Trophoblast cell (in vitro differentiated cells and primary cell): ENCODE measurements around the gene HOTAIR.

Experiments
- DNase-seq, 2 donors: peaks; one replicate each; pipeline ENCODE4 v3.0.0-alpha.2; 2016
- H2AFZ ChIP-seq: 2 replicates; pipeline ENCODE4 v1.6.1; 2013; ENCODE audit warnings: low read length, moderate library complexity, mild to moderate bottlenecking; ENCODE audit not compliant: insufficient read depth, poor library complexity
- H2AK5ac ChIP-seq: 2 replicates; pipeline ENCODE4 v1.6.1; 2013; ENCODE audit warnings: mild to moderate bottlenecking, low read length
- H2BK120ac ChIP-seq: 2 replicates; pipeline ENCODE4 v1.6.1; 2013; ENCODE audit warnings: low read length, mild to moderate bottlenecking, moderate library complexity; ENCODE audit not compliant: insufficient read depth, poor library complexity
- H2BK12ac ChIP-seq: 2 replicates; pipeline ENCODE4 v1.6.1; 2013; ENCODE audit warnings: mild to moderate bottlenecking, low read length, moderate library complexity
- H2BK5ac ChIP-seq: 2 replicates; pipeline ENCODE4 v1.6.1; 2013; ENCODE audit warnings: low read length, low read depth, moderate library complexity, mild to moderate bottlenecking; ENCODE audit not compliant: poor library complexity
- H3K14ac ChIP-seq: 2 replicates; pipeline ENCODE4 v1.6.1; 2013; ENCODE audit warnings: mild to moderate bottlenecking, low read length
- H3K18ac ChIP-seq: 2 replicates; pipeline ENCODE4 v1.6.1; 2013; ENCODE audit warnings: mild to moderate bottlenecking, low read length
- H3K23ac ChIP-seq: 2 replicates; pipeline ENCODE4 v1.6.1; 2013; ENCODE audit warnings: low read length
- H3K27ac ChIP-seq: 2 replicates; pipeline ENCODE4 v1.5.1; 2013; ENCODE audit warnings: low read depth, mild to moderate bottlenecking, inconsistent platforms, low read length, moderate library complexity
- H3K27me3 ChIP-seq: 2 replicates; pipeline ENCODE4 v1.6.1; 2013; ENCODE audit warnings: inconsistent platforms, mild to moderate bottlenecking, low read length, moderate library complexity; ENCODE audit not compliant: insufficient read depth
- H3K36me3 ChIP-seq, 2 experiments: 1 replicate in 1 of 2; 2 replicates in 1 of 2; pipeline ENCODE4 v1.6.1; 2013; ENCODE audit warnings: low read length in 2 of 2, mild to moderate bottlenecking in 2 of 2, moderate library complexity in 1 of 2; ENCODE audit not compliant: insufficient read depth in 2 of 2, control insufficient read depth in 1 of 2
- H3K4ac ChIP-seq: 2 replicates; pipeline ENCODE4 v1.6.1; 2013; ENCODE audit warnings: low read depth, mild to moderate bottlenecking, low read length, moderate library complexity
- H3K4me1 ChIP-seq, 2 experiments: 1 replicate in 1 of 2; 2 replicates in 1 of 2; pipeline ENCODE4 v1.6.1; 2013; ENCODE audit warnings: low read length in 2 of 2, mild to moderate bottlenecking in 2 of 2, moderate library complexity in 1 of 2; ENCODE audit not compliant: insufficient read depth in 2 of 2, control insufficient read depth in 1 of 2
- H3K4me2 ChIP-seq: 2 replicates; pipeline ENCODE4 v1.6.1; 2013; ENCODE audit warnings: inconsistent platforms, mild to moderate bottlenecking, low read length, moderate library complexity
- H3K4me3 ChIP-seq: 2 replicates; pipeline ENCODE4 v1.5.1; 2013; ENCODE audit warnings: mild to moderate bottlenecking, low read depth, low read length, inconsistent platforms
- H3K79me1 ChIP-seq: one replicate; pipeline ENCODE4 v1.6.1; 2013; ENCODE audit warnings: low read length
- H3K79me2 ChIP-seq: 2 replicates; pipeline ENCODE4 v1.6.1; 2013; ENCODE audit warnings: low read length, mild to moderate bottlenecking; ENCODE audit not compliant: control insufficient read depth, insufficient read depth, poor library complexity
- H3K9ac ChIP-seq: 2 replicates; pipeline ENCODE4 v1.6.1; 2013; ENCODE audit warnings: mild to moderate bottlenecking, low read length
- H3K9me3 ChIP-seq: 2 replicates; pipeline ENCODE4 v1.6.1; 2013; ENCODE audit warnings: low read depth, mild to moderate bottlenecking, control low read depth, inconsistent platforms, low read length; ENCODE audit not compliant: insufficient read depth
- H4K12ac ChIP-seq: 2 replicates; pipeline ENCODE4 v1.6.1; 2013; ENCODE audit warnings: low read depth, mild to moderate bottlenecking, low read length, moderate library complexity
- H4K8ac ChIP-seq: 2 replicates; pipeline ENCODE4 v1.6.1; 2013; ENCODE audit warnings: low read depth, mild to moderate bottlenecking, low read length, moderate library complexity
- H4K91ac ChIP-seq: one replicate; pipeline ENCODE4 v1.6.1; 2013; ENCODE audit warnings: low read depth, mild to moderate bottlenecking, low read length, moderate library complexity
- WGBS: extraction: QIAGEN DNeasy Blood & Tissue Kit; methylation state at CpG from one replicate; pipeline ENCODE4 v1.1.7; 2013; ENCODE audit warnings: missing lambda C conversion rate; ENCODE audit not compliant: insufficient read length, insufficient coverage; ENCODE audit errors: extremely low coverage; 5-methylcytosine and 5-hydroxymethylcytosine counted together

HOTAIR gene

DNA sequence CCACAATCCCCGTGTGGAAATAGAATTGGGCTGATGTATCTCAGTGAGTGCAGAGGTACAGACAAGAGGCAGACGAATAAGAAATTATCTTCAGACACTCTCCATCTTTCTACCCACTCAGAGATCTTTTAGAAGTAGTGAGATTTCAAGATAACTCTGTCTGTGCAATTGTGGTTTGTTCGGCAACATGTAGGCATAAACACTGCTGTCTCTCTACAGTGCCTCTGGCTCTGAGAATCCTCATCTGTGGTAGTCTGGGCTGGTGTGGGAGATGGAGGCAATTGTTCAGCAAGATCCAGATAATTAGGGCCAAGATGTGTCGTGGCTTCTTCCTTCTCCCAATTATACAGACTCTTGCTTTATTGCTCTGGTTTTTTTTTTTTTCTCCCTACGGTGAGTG, 33.0 kb downstream of the HOTAIR start:
- WGBS: no CpG with 5 or more reads among the region's 5 CpGs
- H3K27ac ChIP-seq: no peak overlapping the region
- no peak overlapping the region for H3K9ac ChIP-seq
- peaks cover 14% of the 10 kb centered on the region for H3K79me2 ChIP-seq
- H3K4me2 ChIP-seq: peak overlapping the region; percentile 45
- peaks cover 45% of the 10 kb centered on the region for H3K27me3 ChIP-seq
- no peak overlapping the region for H4K91ac ChIP-seq
- no peak overlapping the region for H4K12ac ChIP-seq
- no peak overlapping the region for H2AFZ ChIP-seq
- H3K14ac ChIP-seq: no peak overlapping the region
- H3K4ac ChIP-seq: no peak overlapping the region
- DNase-seq: no peak
- no peak overlapping the region for H4K8ac ChIP-seq
- peaks cover 8 to 17% of the 10 kb centered on the region in 2 experiments for H3K4me1 ChIP-seq
- no peak overlapping the region for H2AK5ac ChIP-seq
- H3K79me1 ChIP-seq: peaks cover 21% of the 10 kb centered on the region
- H2BK12ac ChIP-seq: no peak overlapping the region
- H2BK120ac ChIP-seq: no peak overlapping the region
- H3K9me3 ChIP-seq: peaks cover 8% of the 10 kb centered on the region
- peaks cover 12 to 16% of the 10 kb centered on the region in 2 experiments for H3K36me3 ChIP-seq
- no peak overlapping the region for H2BK5ac ChIP-seq
- no peak overlapping the region for H3K23ac ChIP-seq
- no peak overlapping the region for H3K18ac ChIP-seq
- H3K4me3 ChIP-seq: no peak overlapping the region

DNA sequence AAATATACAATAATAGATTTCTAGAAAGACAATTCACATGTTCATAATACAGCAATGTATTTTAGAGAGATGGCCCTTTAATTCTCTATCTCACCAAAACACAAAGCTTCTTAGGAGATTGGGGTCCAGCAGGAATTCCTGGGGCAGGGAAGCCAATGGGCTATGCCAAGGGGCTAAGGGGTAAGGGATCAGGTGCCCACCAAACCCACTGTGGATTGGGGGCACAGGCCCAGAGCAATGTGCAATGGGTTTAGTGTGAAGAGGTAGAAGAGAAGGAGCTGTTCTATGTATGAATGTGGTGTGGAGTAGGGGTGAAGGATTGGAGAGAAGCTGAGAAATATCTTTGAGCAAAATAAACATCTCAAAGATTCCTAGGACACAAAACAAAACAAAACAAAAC, 33.6 kb downstream of the HOTAIR start:
- no peak overlapping the region for H4K12ac ChIP-seq
- no peak overlapping the region for H2AFZ ChIP-seq
- peak overlapping the region; percentile 70 for H4K91ac ChIP-seq
- no peak overlapping the region for H3K23ac ChIP-seq
- peak overlapping the region; percentile 79 for H2BK12ac ChIP-seq
- peaks cover 14% of the 10 kb centered on the region for H3K79me2 ChIP-seq
- peak overlapping the region; percentile 85 for H2BK120ac ChIP-seq
- H3K14ac ChIP-seq: peak overlapping the region; percentile 60
- peak overlapping the region; percentile 82 for H2AK5ac ChIP-seq
- H3K4me3 ChIP-seq: no peak overlapping the region
- peak overlapping the region; percentile 77 for H3K18ac ChIP-seq
- peak overlapping the region; percentile 69 for H2BK5ac ChIP-seq
- peaks cover 11% of the 10 kb centered on the region for H3K9me3 ChIP-seq
- H3K4me2 ChIP-seq: peak overlapping the region; percentile 37
- peaks cover 21% of the 10 kb centered on the region for H3K79me1 ChIP-seq
- H3K36me3 ChIP-seq: peaks cover 12 to 15% of the 10 kb centered on the region in 2 experiments
- peak overlapping the region; percentile 8 for H3K27ac ChIP-seq
- no peak overlapping the region for H3K4ac ChIP-seq
- H4K8ac ChIP-seq: peak overlapping the region; percentile 58
- DNase-seq: no peak
- peaks cover 8 to 17% of the 10 kb centered on the region in 2 experiments for H3K4me1 ChIP-seq
- peaks cover 50% of the 10 kb centered on the region for H3K27me3 ChIP-seq
- H3K9ac ChIP-seq: no peak overlapping the region

DNA sequence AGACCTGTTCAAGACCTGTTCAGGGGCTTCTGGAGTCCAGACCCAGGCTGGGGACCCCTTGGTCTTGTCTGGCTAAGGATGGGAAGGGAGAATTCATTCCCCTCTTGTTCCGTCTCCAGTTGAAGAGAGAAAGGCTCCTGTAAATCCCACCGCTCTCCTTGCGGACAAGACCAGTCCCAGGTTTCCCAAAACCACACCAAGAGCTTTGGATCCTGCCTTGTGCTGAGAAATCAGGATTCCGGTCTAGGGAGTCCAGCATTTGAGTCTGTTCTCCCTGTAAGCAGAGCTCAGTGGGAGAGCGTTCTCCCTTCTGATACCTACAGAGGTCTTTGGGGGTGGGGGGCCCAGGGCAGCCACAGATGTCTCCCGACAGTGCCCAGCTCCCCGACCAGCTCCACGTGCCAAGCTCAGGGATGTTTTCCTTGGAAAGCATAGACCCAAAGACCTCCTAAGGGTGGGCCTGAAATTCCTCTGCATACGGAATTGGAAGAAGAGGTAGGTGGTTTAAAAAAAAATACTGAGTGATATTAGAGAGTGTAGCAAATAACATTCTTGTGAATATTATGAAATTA, 34.2 kb downstream of the HOTAIR start:
- Histone ChIP-seq H3K79me2 (peaks cover 14% of the 10 kb centered on the region), H3K9me3 (peaks cover 11% of the 10 kb centered on the region), H3K27ac (peak overlapping the region; percentile 84), H3K23ac (no peak overlapping the region), H2BK5ac (peak overlapping the region; percentile 85), H3K9ac (peak overlapping the region; percentile 5), H3K79me1 (peaks cover 21% of the 10 kb centered on the region), H3K36me3 (peaks cover 9% of the 10 kb centered on the region in 2 experiments), H4K91ac (peak overlapping the region; percentile 81), H2BK12ac (peak overlapping the region; percentile 84), H3K4ac (peak overlapping the region; percentile 84), H3K27me3 (peaks cover 51% of the 10 kb centered on the region), H4K12ac (peak overlapping the region; percentile 48), H2AFZ (peak overlapping the region; percentile 35), H4K8ac (peak overlapping the region; percentile 36), H3K14ac (peak overlapping the region; percentile 80), H3K18ac (peak overlapping the region; percentile 63), H2BK120ac (peak overlapping the region; percentile 76), H2AK5ac (peak overlapping the region; percentile 43), H3K4me1 (peaks cover 8 to 17% of the 10 kb centered on the region in 2 experiments), H3K4me2 (peak overlapping the region; percentile 88), H3K4me3 (peak overlapping the region; percentile 63)
- no CpG with 5 or more reads among the region's 9 CpGs for WGBS
- no peak for DNase-seq

DNA sequence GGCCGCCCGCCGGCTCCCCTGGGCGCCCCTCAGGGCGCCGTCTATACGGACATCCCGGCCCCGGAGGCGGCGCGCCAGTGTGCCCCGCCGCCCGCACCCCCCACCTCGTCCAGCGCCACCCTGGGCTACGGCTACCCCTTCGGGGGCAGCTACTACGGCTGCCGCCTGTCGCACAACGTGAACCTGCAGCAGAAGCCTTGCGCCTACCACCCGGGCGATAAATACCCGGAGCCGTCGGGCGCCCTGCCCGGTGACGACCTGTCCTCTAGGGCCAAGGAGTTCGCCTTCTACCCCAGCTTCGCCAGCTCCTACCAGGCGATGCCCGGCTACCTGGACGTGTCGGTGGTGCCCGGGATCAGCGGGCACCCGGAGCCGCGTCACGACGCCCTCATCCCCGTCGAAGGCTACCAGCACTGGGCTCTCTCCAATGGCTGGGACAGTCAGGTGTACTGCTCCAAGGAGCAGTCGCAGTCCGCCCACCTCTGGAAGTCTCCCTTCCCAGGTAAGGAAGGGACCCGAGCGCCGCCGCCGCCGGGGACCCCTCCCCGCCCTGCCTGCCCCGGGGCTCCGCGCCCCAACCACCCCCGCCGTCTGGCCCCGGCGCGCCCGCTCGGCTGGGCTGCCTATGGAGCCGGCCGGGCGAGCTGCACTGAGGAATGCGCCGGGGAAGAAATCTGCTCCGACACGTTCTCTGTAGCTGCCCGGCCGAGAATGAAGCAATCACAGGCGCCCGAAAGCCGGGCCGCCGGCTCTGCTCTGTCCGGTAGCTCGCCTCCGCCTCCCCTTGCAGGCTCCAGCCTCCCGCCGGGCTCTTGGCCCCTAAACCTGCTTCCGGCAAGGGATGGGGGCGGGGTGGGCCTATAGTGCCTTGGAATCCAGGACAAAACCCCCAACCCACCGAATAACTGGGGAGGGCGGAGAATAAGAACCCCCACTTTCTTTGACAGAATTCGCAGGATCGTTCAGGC, 35.3 kb downstream of the HOTAIR start:
- peaks cover 8 to 17% of the 10 kb centered on the region in 2 experiments for H3K4me1 ChIP-seq
- H3K4me2 ChIP-seq: peak overlapping the region; percentile 88
- peak overlapping the region; percentile 84 for H3K27ac ChIP-seq
- peaks cover 21% of the 10 kb centered on the region for H3K79me1 ChIP-seq
- H3K9ac ChIP-seq: peak overlapping the region; percentile 80
- WGBS: no CpG with 5 or more reads among the region's 91 CpGs
- peak overlapping the region; percentile 84 for H4K91ac ChIP-seq
- H2BK120ac ChIP-seq: peak overlapping the region; percentile 97
- peak overlapping the region; percentile 85 for H3K4me3 ChIP-seq
- peak overlapping the region; percentile 98 for H3K18ac ChIP-seq
- H4K12ac ChIP-seq: peak overlapping the region; percentile 87
- H3K27me3 ChIP-seq: peaks cover 52% of the 10 kb centered on the region
- H3K14ac ChIP-seq: peak overlapping the region; percentile 97
- peak overlapping the region; percentile 87 for H2BK5ac ChIP-seq
- H3K9me3 ChIP-seq: peaks cover 5% of the 10 kb centered on the region
- DNase-seq: peak; percentile 77 to 83
- H3K79me2 ChIP-seq: peaks cover 14% of the 10 kb centered on the region
- H4K8ac ChIP-seq: peak overlapping the region; percentile 90
- H3K36me3 ChIP-seq: no peaks in the 10 kb centered on the region
- peak overlapping the region; percentile 66 for H2AFZ ChIP-seq
- peak overlapping the region; percentile 95 for H2BK12ac ChIP-seq
- no peak overlapping the region for H3K23ac ChIP-seq
- H3K4ac ChIP-seq: peak overlapping the region; percentile 90
- H2AK5ac ChIP-seq: peak overlapping the region; percentile 96
